ENCODE data around the gene EDIL3.
"Not testable (repeated sequence)": the region's sequence is repeated elsewhere in the genome, so short reads cannot be mapped to it uniquely, and the experiment has no call there.

Gene EDIL3

GRCh38 chr5:84378420-84378819, 6.3 kb downstream of the EDIL3 start:
- no peak for DNase-seq

GRCh38 chr5:84376346-84376745, 8.3 kb downstream of the EDIL3 start:
- DNase-seq: no peak

- DNase-seq: no peak
These were observed 10.1 kb downstream of the EDIL3 start for GRCh38 chr5:84374568-84374967.

- no peak for DNase-seq
These were observed 11.2 kb downstream of the EDIL3 start for GRCh38 chr5:84373506-84373905.

- DNase-seq: no peak
These were observed 12.5 kb downstream of the EDIL3 start for GRCh38 chr5:84372066-84372695.

- no peak for DNase-seq
These were observed 14.5 kb downstream of the EDIL3 start for GRCh38 chr5:84370176-84370575.

GRCh38 chr5:84364043-84364442, 20.6 kb downstream of the EDIL3 start:
- no peak for DNase-seq

GRCh38 chr5:84362061-84362720, 22.5 kb downstream of the EDIL3 start:
- DNase-seq: no peak

GRCh38 chr5:84361572-84361971, 23.1 kb downstream of the EDIL3 start:
- no peak for DNase-seq

- DNase-seq: no peak
These were observed 24.6 kb downstream of the EDIL3 start for GRCh38 chr5:84360056-84360455.

GRCh38 chr5:84354101-84354500, 30.6 kb downstream of the EDIL3 start:
- no peak for DNase-seq

- no peak for DNase-seq
These were observed 39.9 kb downstream of the EDIL3 start for GRCh38 chr5:84344788-84345187.

GRCh38 chr5:84343171-84343570, 41.5 kb downstream of the EDIL3 start:
- DNase-seq: no peak

GRCh38 chr5:84332106-84332505, 52.6 kb downstream of the EDIL3 start:
- no peak for DNase-seq

GRCh38 chr5:84327591-84327990, 57.1 kb downstream of the EDIL3 start:
- no peak for DNase-seq

GRCh38 chr5:84322646-84323045, 62.0 kb downstream of the EDIL3 start:
- no peak for DNase-seq

GRCh38 chr5:84317826-84318225, 66.9 kb downstream of the EDIL3 start:
- DNase-seq: not testable (repeated sequence)

- DNase-seq: not testable (repeated sequence)
These were observed 72.4 kb downstream of the EDIL3 start for GRCh38 chr5:84312280-84312679.

- not testable (repeated sequence) for DNase-seq
These were observed 74.8 kb downstream of the EDIL3 start for GRCh38 chr5:84309850-84310249.

- no peak for DNase-seq
These were observed 78.1 kb downstream of the EDIL3 start for GRCh38 chr5:84306601-84307000.

GRCh38 chr5:84304599-84304998, 80.1 kb downstream of the EDIL3 start:
- DNase-seq: no peak

GRCh38 chr5:84303315-84303714, 81.4 kb downstream of the EDIL3 start:
- DNase-seq: no peak

- no peak for DNase-seq
These were observed 83.1 kb downstream of the EDIL3 start for GRCh38 chr5:84301535-84301934.

- no peak for DNase-seq
These were observed 84.7 kb downstream of the EDIL3 start for GRCh38 chr5:84299959-84300358.

GRCh38 chr5:84298628-84299027, 86.1 kb downstream of the EDIL3 start:
- no peak for DNase-seq

Measured in CD4-positive, alpha-beta T cell treated with Interleukin-21 for 1 hour (primary cell).